C4-2B (cell line): ENCODE data around the gene SGK1.
"Not testable (repeated sequence)": the region's sequence is repeated elsewhere in the genome, so short reads cannot be mapped to it uniquely, and the experiment has no call there.

Experiments
- H3K27ac ChIP-seq: fragments of 450-650 bp; 2 replicates; pipeline ENCODE4 v1.5.1; 2017
- CTCF ChIP-seq: fragments of 450-650 bp; conservative IDR thresholded peaks from 2 replicates; pipeline ENCODE4 v1.5.1; 2017; ENCODE audit warnings: mild to moderate bottlenecking
- ZFX ChIP-seq: fragments of 450-650 bp; IDR thresholded peaks from 2 replicates; pipeline ENCODE4 v1.6.1; 2017

SGK1 gene

GRCh38 chr6:134229520-134229919, 88.4 kb downstream of the SGK1 start:
- no peak overlapping the region for H3K27ac ChIP-seq

GRCh38 chr6:134223796-134224420, 94.0 kb downstream of the SGK1 start:
- no peak overlapping the region for H3K27ac ChIP-seq
- TF ChIP-seq CTCF, result no peak
- no peak for TF ChIP-seq ZFX

More at GRCh38 chr6:134229520-134229919, 88.4 kb downstream of the SGK1 start:
- TF ChIP-seq ZFX (no peak), CTCF (no peak)

- no peak overlapping the region for H3K27ac ChIP-seq
- TF ChIP-seq CTCF, result no peak
- no peak for TF ChIP-seq ZFX
Observed at GRCh38 chr6:134221250-134221649, 96.7 kb downstream of the SGK1 start.

GRCh38 chr6:134217798-134218140, 100.1 kb downstream of the SGK1 start:
- H3K27ac ChIP-seq, result no peak overlapping the region
- TF ChIP-seq CTCF (no peak), ZFX (no peak)

GRCh38 chr6:134217105-134217797, 100.7 kb downstream of the SGK1 start:
- no peak overlapping the region for H3K27ac ChIP-seq

GRCh38 chr6:134216301-134217010, 101.5 kb downstream of the SGK1 start:
- no peak overlapping the region for H3K27ac ChIP-seq
- TF ChIP-seq CTCF, result no peak
- TF ChIP-seq ZFX, result no peak

More at GRCh38 chr6:134217105-134217797, 100.7 kb downstream of the SGK1 start:
- TF ChIP-seq CTCF, result no peak
- TF ChIP-seq ZFX, result no peak

GRCh38 chr6:134213410-134213809, 104.5 kb downstream of the SGK1 start:
- not testable (repeated sequence) for H3K27ac ChIP-seq
